22Rv1 (cell line): ENCODE measurements around the gene WDFY4.

Experiments used
- CTCF ChIP-seq: fragments of 450-650 bp; IDR thresholded peaks from 2 replicates; pipeline ENCODE4 v1.5.1; 2017; ENCODE audit warnings: mild to moderate bottlenecking
- ZFX ChIP-seq: fragments of 450-650 bp; IDR thresholded peaks from 2 replicates; pipeline ENCODE4 v1.6.1; 2017; ENCODE audit warnings: antibody characterized with exemption, borderline replicate concordance

- TF ChIP-seq CTCF, result no peak
- TF ChIP-seq ZFX, result no peak
Observed at GRCh38 chr10:49012603-49013002, 327.9 kb downstream of the WDFY4 start.
